Lower leg skin (tissue), 4 donors: ENCODE results near the gene FOXI1. TPM values are rescaled to one million over a fixed set of nuclear protein-coding genes. Genes with fewer than 3 reads are reported as not detected.

Source experiments
- DNase-seq, 2 donors: peaks; one replicate each; pipeline ENCODE4 v3.0.0-alpha.2; 2019; ENCODE audit warnings: low spot score in 2 of 2
- H3K4me3 ChIP-seq: fragments of 200-600 bp; sonication (generic); 2 replicates; pipeline ENCODE4 v1.5.1; 2017; ENCODE audit warnings: mild to moderate bottlenecking, low read depth; ENCODE audit not compliant: poor library complexity, severe bottlenecking
- POLR2A ChIP-seq, 2 donors: fragments of 450-650 bp; IDR thresholded peaks; one replicate each; pipeline ENCODE4 v1.6.1; 2016 to 2017; ENCODE audit warnings: antibody characterized with exemption in 2 of 2, mild to moderate bottlenecking in 1 of 2, moderate library complexity in 1 of 2
- WGBS, 2 donors: methylation state at CpG; one replicate each; pipeline ENCODE4 v1.1.5; 2018; 5-methylcytosine and 5-hydroxymethylcytosine counted together
- intact Hi-C: fragments of 100-400 bp; cut with DNase I; formaldehyde crosslinking; loops from one replicate; pipeline ENCODE4 v1.15.0; 2023; ENCODE audit warnings: low total_unique reads
- total RNA-seq, 4 donors: library from RNA; depleted of rRNA; stranded (reverse); fragments of >200 nt; gene quantifications; one replicate each; pipeline ENCODE4 v1.1.0, GENCODE V29; 2016
- TF ChIP-seq, protein P1 (sequence below), 3 donors: fragments of 450-650 bp; IDR thresholded peaks; one replicate each; pipeline ENCODE4 v1.5.1; 2016; ENCODE audit warnings: antibody characterized with exemption in 3 of 3, mild to moderate bottlenecking in 3 of 3, moderate library complexity in 2 of 3

FOXI1 gene
- total RNA-seq, 4 donors from 2014 or later = 0.46 to 5.3 (median 3.4) TPM

DNA sequence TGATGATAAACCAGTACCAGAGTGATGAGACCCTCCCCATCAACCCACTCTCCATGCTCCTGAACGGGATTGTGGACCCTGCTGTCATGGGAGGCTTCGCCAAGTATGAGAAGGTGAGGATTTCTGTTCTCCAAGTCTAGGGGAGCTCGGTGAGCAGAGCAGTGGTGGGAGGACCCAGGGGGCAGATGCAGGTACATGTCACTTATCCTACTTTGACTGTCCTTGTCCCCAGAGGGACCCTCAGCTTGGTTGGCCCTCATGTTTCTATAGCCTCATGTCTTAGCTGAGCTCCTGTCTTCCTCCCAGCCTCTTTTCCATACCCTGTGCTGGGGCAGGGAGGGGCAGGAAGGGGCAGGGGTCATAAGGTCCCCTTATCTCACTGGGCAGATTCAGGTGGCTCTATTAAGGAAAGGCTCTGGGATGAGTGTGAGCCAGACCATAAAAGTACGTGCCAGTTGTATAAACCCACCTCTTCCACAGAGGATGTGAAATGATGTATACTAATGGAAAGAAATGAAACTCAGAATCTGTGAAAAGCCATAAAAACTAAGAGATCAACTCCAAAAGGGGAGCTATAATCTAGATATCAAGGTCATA, 38.0 kb upstream of the FOXI1 start:
- no peak for TF ChIP-seq POLR2A (IDR thresholded peaks at IDR 0.05)
- TF ChIP-seq, protein P1, sequence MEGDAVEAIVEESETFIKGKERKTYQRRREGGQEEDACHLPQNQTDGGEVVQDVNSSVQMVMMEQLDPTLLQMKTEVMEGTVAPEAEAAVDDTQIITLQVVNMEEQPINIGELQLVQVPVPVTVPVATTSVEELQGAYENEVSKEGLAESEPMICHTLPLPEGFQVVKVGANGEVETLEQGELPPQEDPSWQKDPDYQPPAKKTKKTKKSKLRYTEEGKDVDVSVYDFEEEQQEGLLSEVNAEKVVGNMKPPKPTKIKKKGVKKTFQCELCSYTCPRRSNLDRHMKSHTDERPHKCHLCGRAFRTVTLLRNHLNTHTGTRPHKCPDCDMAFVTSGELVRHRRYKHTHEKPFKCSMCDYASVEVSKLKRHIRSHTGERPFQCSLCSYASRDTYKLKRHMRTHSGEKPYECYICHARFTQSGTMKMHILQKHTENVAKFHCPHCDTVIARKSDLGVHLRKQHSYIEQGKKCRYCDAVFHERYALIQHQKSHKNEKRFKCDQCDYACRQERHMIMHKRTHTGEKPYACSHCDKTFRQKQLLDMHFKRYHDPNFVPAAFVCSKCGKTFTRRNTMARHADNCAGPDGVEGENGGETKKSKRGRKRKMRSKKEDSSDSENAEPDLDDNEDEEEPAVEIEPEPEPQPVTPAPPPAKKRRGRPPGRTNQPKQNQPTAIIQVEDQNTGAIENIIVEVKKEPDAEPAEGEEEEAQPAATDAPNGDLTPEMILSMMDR (IDR thresholded peaks at IDR 0.05) = no peak
- 75 to 79% methylated on average over 4 of the region's 4 CpGs for WGBS, 2 donors
- no peak overlapping the region for H3K4me3 ChIP-seq
- intact Hi-C loops = no loop called here
- DNase-seq = no peak

DNA sequence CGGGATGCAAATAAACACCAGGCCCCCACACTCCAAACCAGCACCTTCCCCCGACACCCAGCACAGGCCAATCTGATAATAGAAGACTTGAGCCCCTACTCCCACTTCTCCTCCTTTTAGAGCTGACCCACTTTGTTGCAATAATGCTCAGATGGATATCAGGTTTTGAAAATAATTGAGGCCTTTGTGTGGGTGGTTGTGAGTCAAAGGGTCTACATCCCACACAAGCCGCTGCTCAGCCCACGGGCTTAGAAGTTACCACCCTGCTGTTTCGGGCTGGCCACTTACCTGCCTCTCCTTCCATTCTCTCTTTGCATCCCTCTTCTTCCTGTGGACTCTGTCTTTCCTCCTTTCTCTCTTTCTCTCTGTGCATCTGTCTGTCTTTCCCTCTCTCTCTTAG, 36.2 kb upstream of the FOXI1 start:
- intact Hi-C loops = no loop called here
- 74 to 78% methylated on average over 5 of the region's 5 CpGs for WGBS, 2 donors
- no peak overlapping the region for H3K4me3 ChIP-seq
- DNase-seq = no peak
- no peak for TF ChIP-seq POLR2A (IDR thresholded peaks at IDR 0.05)
- TF ChIP-seq, protein P1 (IDR thresholded peaks at IDR 0.05) = no peak

DNA sequence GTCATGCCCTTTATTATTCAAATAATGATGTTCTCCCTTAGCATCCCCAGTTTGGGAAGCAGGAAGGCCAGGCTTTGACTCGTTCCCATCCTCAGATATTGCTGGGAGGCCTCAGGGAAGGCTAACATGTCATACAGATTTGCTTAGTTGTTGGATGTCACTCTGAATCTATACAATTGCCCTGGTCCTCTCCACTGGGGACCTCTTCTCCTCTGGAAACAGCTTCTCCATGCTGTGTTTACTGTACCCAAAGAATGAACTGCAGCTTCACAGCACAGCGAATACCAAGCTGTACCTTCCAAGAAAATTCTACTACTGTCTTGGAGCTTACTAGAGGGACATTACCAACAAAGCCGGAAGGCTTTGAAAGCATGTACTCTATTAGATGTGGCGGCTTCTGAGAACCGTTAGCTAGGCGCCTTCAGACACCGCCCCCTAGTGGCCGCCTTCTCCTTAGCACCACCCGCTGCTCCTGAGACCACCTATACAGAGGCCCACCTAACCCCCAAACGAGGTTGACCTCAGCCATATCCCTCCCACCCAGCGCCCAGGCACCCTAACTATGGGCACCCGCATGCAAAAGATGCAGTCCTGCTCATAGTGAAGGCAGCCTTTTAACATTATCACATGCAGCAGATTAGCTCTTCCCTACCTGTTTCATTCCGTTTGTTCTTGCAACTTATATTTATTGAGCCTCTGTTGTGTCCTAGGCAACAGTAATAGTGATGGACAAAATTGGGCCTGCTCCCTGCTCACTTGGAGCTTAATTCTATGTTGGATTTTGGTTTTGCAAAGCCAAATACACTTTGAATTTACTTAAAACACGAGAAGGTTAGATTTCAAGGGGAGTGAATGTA, 34.9 kb upstream of the FOXI1 start:
- WGBS, 2 donors = 33 to 46% methylated on average over 14 of the region's 14 CpGs
- H3K4me3 ChIP-seq = no peak overlapping the region
- intact Hi-C loops = no loop called here
- TF ChIP-seq POLR2A (IDR thresholded peaks at IDR 0.05) = no peak
- TF ChIP-seq, protein P1 (IDR thresholded peaks at IDR 0.05) = no peak
- DNase-seq = no peak

DNA sequence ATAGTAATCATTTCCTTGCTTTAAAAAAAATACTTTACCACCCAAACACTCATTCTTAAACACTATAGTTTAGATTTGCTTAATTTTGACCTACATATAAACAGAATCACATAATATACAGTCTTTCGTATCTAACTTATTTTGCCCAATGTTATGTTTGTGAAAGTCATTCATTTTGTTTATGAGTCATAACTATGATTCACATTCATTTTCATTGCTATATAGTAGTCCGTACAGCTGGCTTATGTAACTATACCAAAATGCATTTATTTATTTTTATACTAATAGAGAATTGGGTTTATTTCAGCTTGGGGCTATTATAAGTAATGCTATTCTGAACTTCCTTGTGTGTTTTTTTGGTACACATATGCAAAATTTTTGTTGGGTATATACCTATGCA, 33.9 kb upstream of the FOXI1 start:
- no peak overlapping the region for H3K4me3 ChIP-seq
- WGBS, 2 donors = 94 to 95% methylated on average over 2 of the region's 2 CpGs
- intact Hi-C loops = no loop called here
- TF ChIP-seq POLR2A (IDR thresholded peaks at IDR 0.05) = no peak
- TF ChIP-seq, protein P1 (IDR thresholded peaks at IDR 0.05) = no peak
- DNase-seq = no peak

DNA sequence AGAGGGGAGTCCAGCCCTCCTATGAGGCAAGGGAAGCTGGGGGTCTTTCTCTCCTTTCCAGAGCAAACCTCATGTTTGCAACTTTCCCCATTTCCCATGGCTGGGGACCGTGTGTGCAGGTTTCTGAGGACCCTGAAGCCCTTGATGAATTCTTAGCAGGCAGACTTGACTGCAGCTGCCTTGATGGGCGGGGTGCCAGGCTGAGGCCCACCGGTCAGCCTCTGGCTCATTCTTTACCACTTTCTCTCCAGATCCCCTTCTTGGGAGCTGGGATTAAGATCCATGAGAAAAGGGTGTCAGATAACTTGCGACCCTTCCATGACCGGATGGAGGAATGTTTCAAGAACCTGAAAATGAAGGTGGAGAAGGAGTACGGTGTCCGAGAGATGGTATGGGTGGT, 30.0 kb upstream of the FOXI1 start:
- no peak for TF ChIP-seq POLR2A (IDR thresholded peaks at IDR 0.05)
- TF ChIP-seq, protein P1 (IDR thresholded peaks at IDR 0.05) = no peak
- H3K4me3 ChIP-seq = no peak overlapping the region
- 66 to 70% methylated on average over 7 of the region's 7 CpGs for WGBS, 2 donors
- DNase-seq = no peak
- intact Hi-C loops = no loop called here
